Liver (tissue), 2 donors: ENCODE data around the gene PLAU.

Experiments used
- CTCF ChIP-seq: fragments of 150-350 bp; IDR thresholded peaks from 2 replicates; pipeline ENCODE4 v1.5.1; 2017; ENCODE audit warnings: improper control_type of control experiment, low read depth, low read length; ENCODE audit not compliant: missing input control
- REST ChIP-seq: IDR thresholded peaks from 2 replicates; pipeline ENCODE4 v1.6.1; 2016; ENCODE audit warnings: antibody characterized with exemption, mild to moderate bottlenecking
- YY1 ChIP-seq: IDR thresholded peaks from 2 replicates; pipeline ENCODE4 v1.6.1; 2016; ENCODE audit warnings: antibody characterized with exemption, mild to moderate bottlenecking
- donor health status: healthy.

DNA sequence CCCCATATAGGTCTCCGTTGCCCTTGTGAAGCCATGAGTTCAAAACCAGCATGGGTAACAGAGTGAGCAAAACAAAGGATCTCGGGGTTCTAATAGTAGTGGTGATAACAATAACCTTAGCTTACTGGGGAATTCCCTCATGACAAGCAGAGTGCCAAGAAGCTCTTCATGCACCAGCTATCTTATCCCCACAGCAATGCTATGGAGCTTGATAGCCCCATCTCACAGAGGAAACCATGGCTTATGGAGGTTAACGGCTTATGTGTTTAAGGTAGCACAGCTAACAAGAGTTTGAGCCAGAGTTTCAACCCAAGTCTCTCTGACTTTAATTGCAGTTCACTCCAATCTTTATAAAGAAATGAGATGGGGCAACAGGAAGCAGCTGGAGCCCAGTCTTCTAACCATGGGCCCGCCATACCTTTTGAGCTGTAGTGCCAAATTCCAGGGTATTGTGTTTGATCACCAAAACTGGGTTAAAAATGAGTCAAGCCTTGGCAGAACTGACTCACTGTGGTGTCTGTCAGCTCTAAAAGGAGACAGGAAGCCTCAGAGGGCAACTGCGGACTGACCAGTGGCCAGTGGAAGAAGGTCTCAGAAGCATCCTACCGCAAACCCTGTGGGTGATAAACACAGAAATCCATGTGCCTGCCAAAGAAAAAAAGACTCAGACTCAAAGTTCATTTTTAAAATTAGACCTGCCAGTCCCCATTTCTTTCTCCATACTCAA is 16.5 kb upstream of the PLAU start:
- TF ChIP-seq CTCF (no peak), REST (no peak), YY1 (no peak)
